HepG2 (cell line): ENCODE data around the gene CLDN9. TPM values are rescaled to one million over a fixed set of nuclear protein-coding genes. Genes with fewer than 3 reads are reported as not detected.

ENCODE experiments used
- CENPT ChIP-seq: sonication (generic); formaldehyde crosslinking; IDR thresholded peaks from 2 replicates; pipeline ENCODE4 v1.8.0; 2022; ENCODE audit warnings: low read depth, mild to moderate bottlenecking, moderate library complexity, missing genetic modification reagents
- CREM ChIP-seq, 2 experiments: sonication (generic) in 1 of 2; formaldehyde crosslinking in 1 of 2; IDR thresholded peaks; 2 replicates each; pipeline versions ENCODE4 v1.4.0 to v1.6.1; 2016 to 2020; ENCODE audit warnings: antibody characterized with exemption in 1 of 2, mild to moderate bottlenecking in 1 of 2, missing genetic modification reagents in 1 of 2
- EED ChIP-seq: sonication (generic); formaldehyde crosslinking; IDR thresholded peaks from 2 replicates; pipeline ENCODE4 v1.5.0; 2020; ENCODE audit warnings: mild to moderate bottlenecking, missing genetic modification reagents
- ELF1 ChIP-seq: sonication (generic); formaldehyde crosslinking; IDR thresholded peaks from 2 replicates; pipeline ENCODE4 v1.4.0; 2020; ENCODE audit warnings: missing genetic modification reagents
- FOXA3 ChIP-seq: IDR thresholded peaks from 2 replicates; pipeline ENCODE4 v1.6.1; 2016; ENCODE audit warnings: missing genetic modification reagents, missing compliant biosample characterization
- HDAC1 ChIP-seq: sonication (generic); formaldehyde crosslinking; IDR thresholded peaks from 2 replicates; pipeline ENCODE4 v1.5.1; 2020; ENCODE audit warnings: mild to moderate bottlenecking, missing genetic modification reagents
- IRF1 ChIP-seq: sonication (generic); formaldehyde crosslinking; IDR thresholded peaks from 2 replicates; pipeline ENCODE4 v1.4.0; 2020; ENCODE audit warnings: low read depth, mild to moderate bottlenecking, missing genetic modification reagents
- KDM5B ChIP-seq: sonication (generic); formaldehyde crosslinking; IDR thresholded peaks from 2 replicates; pipeline ENCODE4 v1.4.0; 2020; ENCODE audit warnings: missing genetic modification reagents, mild to moderate bottlenecking, borderline replicate concordance
- NCOR1 ChIP-seq: fragments of 200-600 bp; sonication (generic); IDR thresholded peaks from 2 replicates; pipeline ENCODE4 v1.7.0; 2017; ENCODE audit warnings: antibody characterized with exemption, low read length, borderline replicate concordance
- NR3C1 ChIP-seq: sonication (generic); formaldehyde crosslinking; IDR thresholded peaks from 2 replicates; pipeline ENCODE4 v1.4.0; 2020; ENCODE audit warnings: missing genetic modification reagents
- RORA ChIP-seq: sonication (generic); formaldehyde crosslinking; IDR thresholded peaks from 2 replicates; pipeline ENCODE4 v1.5.0; 2020; ENCODE audit warnings: mild to moderate bottlenecking, missing genetic modification reagents, moderate library complexity
- SNAPC4 ChIP-seq: sonication (generic); formaldehyde crosslinking; IDR thresholded peaks from 2 replicates; pipeline ENCODE4 v1.4.0; 2020; ENCODE audit warnings: mild to moderate bottlenecking, missing genetic modification reagents
- TBP ChIP-seq: sonication (generic); formaldehyde crosslinking; IDR thresholded peaks from 2 replicates; pipeline ENCODE4 v1.5.0; 2020; ENCODE audit warnings: missing genetic modification reagents
- ZFP36L1 ChIP-seq: sonication (generic); formaldehyde crosslinking; IDR thresholded peaks from 2 replicates; pipeline ENCODE4 v1.8.0; 2022; ENCODE audit warnings: mild to moderate bottlenecking, missing genetic modification reagents, moderate library complexity
- ZFP62 ChIP-seq: sonication (generic); formaldehyde crosslinking; IDR thresholded peaks from 2 replicates; pipeline ENCODE4 v1.4.0; 2020; ENCODE audit warnings: missing genetic modification reagents
- ZIK1 ChIP-seq: sonication (generic); formaldehyde crosslinking; IDR thresholded peaks from 2 replicates; pipeline ENCODE4 v1.5.0; 2020; ENCODE audit warnings: mild to moderate bottlenecking, low read depth, missing genetic modification reagents, borderline replicate concordance
- ZNF331 ChIP-seq: sonication (generic); formaldehyde crosslinking; IDR thresholded peaks from 2 replicates; pipeline ENCODE4 v1.4.0; 2020; ENCODE audit warnings: missing genetic modification reagents
- ZNF652 ChIP-seq: IDR thresholded peaks from 2 replicates; pipeline ENCODE4 v1.6.1; 2016; ENCODE audit warnings: low read depth, borderline replicate concordance
- ZNF687 ChIP-seq: sonication (generic); formaldehyde crosslinking; IDR thresholded peaks from 2 replicates; pipeline ENCODE4 v1.5.1; 2020; ENCODE audit warnings: mild to moderate bottlenecking, missing genetic modification reagents, moderate library complexity
- ZSCAN30 ChIP-seq: sonication (generic); formaldehyde crosslinking; IDR thresholded peaks from 2 replicates; pipeline ENCODE4 v1.5.0; 2020; ENCODE audit warnings: mild to moderate bottlenecking, missing genetic modification reagents
- polyA plus RNA-seq, 8 experiments: library from polyadenylated mRNA; depleted of rRNA in 3 of 8; stranded (reverse) in 7 of 8; unstranded in 1 of 8; fragments of >200 nt; fragmentation: Illumina TruSeq in 4 of 8; extraction: Trizol in 4 of 8; gene quantifications; 2 replicates each; pipeline versions ENCODE4 v1.2.1 to v1.2.3, GENCODE V29; 2011 to 2016; ENCODE audit warnings: low read depth in 4 of 8, missing spikeins in 1 of 8, mixed read lengths in 1 of 8; ENCODE audit not compliant: insufficient read depth in 1 of 8
- total RNA-seq, 5 experiments: library from RNA; depleted of rRNA; stranded (reverse); fragments of >200 nt; fragmentation: Illumina TruSeq; extraction: Trizol; gene quantifications; 2 replicates each; pipeline ENCODE4 v1.2.3, GENCODE V29; 2016; ENCODE audit warnings: low read depth in 1 of 5

CLDN9 gene
- total and polyA plus RNA-seq, 2 of the 13 experiments (the other 11 are each of a cell fraction or from before 2014, with no cell fraction given), result 0.15 to 0.26 TPM

- no peak for TF ChIP-seq ZIK1 (CRISPR knock-in tag)
- no peak for TF ChIP-seq ZNF331 (CRISPR knock-in tag)
- TF ChIP-seq SNAPC4 (CRISPR knock-in tag), result no peak
- no peak for TF ChIP-seq ZFP62 (CRISPR knock-in tag)
- TF ChIP-seq CREM (IDR thresholded peaks at IDR 0.05), result peak; percentile 14; the same call in 1 of the 2 replicates
- no peak for TF ChIP-seq CREM (CRISPR knock-in tag; IDR thresholded peaks at IDR 0.05)
- TF ChIP-seq IRF1 (CRISPR knock-in tag), result no peak
- TF ChIP-seq TBP (CRISPR knock-in tag), result no peak
- peak; percentile 54; the same call in 1 of the 2 replicates for TF ChIP-seq HDAC1 (CRISPR knock-in tag)
- no peak for TF ChIP-seq RORA (CRISPR knock-in tag)
- TF ChIP-seq NR3C1, result no peak
- TF ChIP-seq ZNF687 (CRISPR knock-in tag), result peak; percentile 85
- 0 out of 2 replicates have a peak, but pooled peaks have one; percentile 27 for TF ChIP-seq NCOR1
- no peak for TF ChIP-seq ZSCAN30
- TF ChIP-seq ELF1 (CRISPR knock-in tag), result no peak
- no peak for TF ChIP-seq ZFP36L1
- no peak for TF ChIP-seq ZNF652 (CRISPR knock-in tag)
- TF ChIP-seq CENPT (CRISPR knock-in tag), result no peak
- TF ChIP-seq KDM5B (CRISPR knock-in tag), result no peak
- TF ChIP-seq FOXA3 (CRISPR knock-in tag), result no peak
- no peak for TF ChIP-seq EED (CRISPR knock-in tag)
Measured at GRCh38 chr16:3007059-3007956, 5.4 kb upstream of the CLDN9 start (continued).
